GM19452 (cell line): ENCODE results near the gene RGS6.

Source experiments
- ATAC-seq: cut with Tn5 transposase; IDR thresholded peaks from one replicate; pipeline ENCODE4 v1.9.1; 2021; ENCODE audit not compliant: unreplicated experiment

Gene RGS6

GRCh38 chr14:72154645-72155378 is 222.6 kb downstream of the RGS6 start:
- no peak for ATAC-seq

GRCh38 chr14:72155379-72155993 is 223.3 kb downstream of the RGS6 start:
- no peak for ATAC-seq

GRCh38 chr14:72164420-72165228 is 232.4 kb downstream of the RGS6 start:
- ATAC-seq = no peak

- no peak for ATAC-seq
Measured at GRCh38 chr14:72165229-72165698, 233.0 kb downstream of the RGS6 start.

GRCh38 chr14:72169521-72169920 is 237.3 kb downstream of the RGS6 start:
- no peak for ATAC-seq

GRCh38 chr14:72172049-72172448 is 239.8 kb downstream of the RGS6 start:
- no peak for ATAC-seq

GRCh38 chr14:72172597-72172996 is 240.4 kb downstream of the RGS6 start:
- ATAC-seq = no peak

GRCh38 chr14:72173038-72173720 is 240.9 kb downstream of the RGS6 start:
- no peak for ATAC-seq

- no peak for ATAC-seq
Measured at GRCh38 chr14:72177251-72177650, 245.0 kb downstream of the RGS6 start.

GRCh38 chr14:72178517-72178916 is 246.3 kb downstream of the RGS6 start:
- ATAC-seq = no peak

- ATAC-seq = no peak
Measured at GRCh38 chr14:72182708-72183432, 250.6 kb downstream of the RGS6 start.

GRCh38 chr14:72183631-72184030 is 251.4 kb downstream of the RGS6 start:
- ATAC-seq = no peak

GRCh38 chr14:72186523-72186922 is 254.3 kb downstream of the RGS6 start:
- no peak for ATAC-seq

GRCh38 chr14:72196237-72197015 is 264.2 kb downstream of the RGS6 start:
- no peak for ATAC-seq

- no peak for ATAC-seq
Measured at GRCh38 chr14:72201645-72202044, 269.4 kb downstream of the RGS6 start.

GRCh38 chr14:72213424-72213823 is 281.2 kb downstream of the RGS6 start:
- ATAC-seq = no peak

GRCh38 chr14:72215080-72215479 is 282.9 kb downstream of the RGS6 start:
- no peak for ATAC-seq

- no peak for ATAC-seq
Measured at GRCh38 chr14:72217135-72217534, 284.9 kb downstream of the RGS6 start.

GRCh38 chr14:72222046-72222445 is 289.8 kb downstream of the RGS6 start:
- no peak for ATAC-seq

- no peak for ATAC-seq
Measured at GRCh38 chr14:72236629-72237028, 304.4 kb downstream of the RGS6 start.
